KMS-11 (cell line): Measurements from ENCODE around the gene DNM3.

Experiments used
- H2AFZ ChIP-seq: fragments of 200-600 bp; sonication (generic); 2 replicates; pipeline ENCODE4 v1.6.1; 2016; ENCODE audit warnings: antibody characterized with exemption, mixed run types, low read depth
- H3K27ac ChIP-seq: fragments of 200-600 bp; sonication (generic); 2 replicates; pipeline ENCODE4 v1.6.1; 2016; ENCODE audit warnings: mild to moderate bottlenecking, mixed run types
- H3K27me3 ChIP-seq: fragments of 200-600 bp; sonication (generic); 2 replicates; pipeline ENCODE4 v1.6.1; 2017; ENCODE audit warnings: mild to moderate bottlenecking, low read depth, mixed run types, moderate library complexity; ENCODE audit not compliant: insufficient read depth
- H3K36me3 ChIP-seq: fragments of 200-600 bp; sonication (generic); 2 replicates; pipeline ENCODE4 v1.6.1; 2017; ENCODE audit warnings: mild to moderate bottlenecking, mixed run types; ENCODE audit not compliant: insufficient read depth
- H3K4me1 ChIP-seq: fragments of 200-600 bp; sonication (generic); 2 replicates; pipeline ENCODE4 v1.6.1; 2016; ENCODE audit warnings: mild to moderate bottlenecking, low read depth, mixed run types; ENCODE audit not compliant: poor library complexity, severe bottlenecking
- H3K4me2 ChIP-seq: fragments of 200-600 bp; sonication (generic); 2 replicates; pipeline ENCODE4 v1.7.0; 2016; ENCODE audit warnings: mild to moderate bottlenecking, mixed run types
- H3K4me3 ChIP-seq: fragments of 200-600 bp; sonication (generic); IDR thresholded peaks from 2 replicates; pipeline ENCODE4 v1.6.1; 2017; ENCODE audit warnings: low read depth, low read length, mixed read lengths; ENCODE audit not compliant: insufficient read depth
- H3K79me2 ChIP-seq: fragments of 200-600 bp; sonication (generic); 2 replicates; pipeline ENCODE4 v1.6.1; 2016; ENCODE audit warnings: low read depth, mixed run types; ENCODE audit not compliant: insufficient read depth
- H3K9ac ChIP-seq: fragments of 200-600 bp; sonication (generic); 2 replicates; pipeline ENCODE4 v1.6.1; 2016; ENCODE audit warnings: mild to moderate bottlenecking, mixed run types
- H4K20me1 ChIP-seq: fragments of 200-600 bp; sonication (generic); 2 replicates; pipeline ENCODE4 v1.6.1; 2016; ENCODE audit warnings: mild to moderate bottlenecking, mixed run types; ENCODE audit not compliant: insufficient read depth
- CTCF ChIP-seq: fragments of 200-600 bp; sonication (generic); conservative IDR thresholded peaks from 2 replicates; pipeline ENCODE4 v1.6.1; 2017; ENCODE audit warnings: low read depth, mild to moderate bottlenecking, antibody characterized with exemption, low read length, moderate library complexity, mixed read lengths

The DNM3 gene

GRCh38 chr1:172269644-172270043 lies 428.3 kb downstream of the DNM3 start:
- Histone ChIP-seq H3K27ac (no peak overlapping the region), H2AFZ (no peak overlapping the region), H3K9ac (no peak overlapping the region), H3K4me3 (no peak overlapping the region), H3K4me1 (no peaks in the 10 kb centered on the region), H3K27me3 (no peaks in the 10 kb centered on the region), H3K4me2 (no peak overlapping the region), H3K36me3 (no peaks in the 10 kb centered on the region), H3K79me2 (no peaks in the 10 kb centered on the region), H4K20me1 (no peaks in the 10 kb centered on the region)
- TF ChIP-seq CTCF, result no peak

- no peaks in the 10 kb centered on the region for H4K20me1 ChIP-seq
- H2AFZ ChIP-seq, result no peak overlapping the region
- no peaks in the 10 kb centered on the region for H3K79me2 ChIP-seq
- no peak for TF ChIP-seq CTCF
- H3K27me3 ChIP-seq, result no peaks in the 10 kb centered on the region
- H3K27ac ChIP-seq, result no peak overlapping the region
- H3K4me2 ChIP-seq, result no peak overlapping the region
- H3K4me3 ChIP-seq, result no peak overlapping the region
- no peak overlapping the region for H3K9ac ChIP-seq
- no peaks in the 10 kb centered on the region for H3K36me3 ChIP-seq
- no peaks in the 10 kb centered on the region for H3K4me1 ChIP-seq
Observed at GRCh38 chr1:172270605-172271004, 429.3 kb downstream of the DNM3 start.

- H3K4me1 ChIP-seq, result no peaks in the 10 kb centered on the region
- no peak overlapping the region for H3K9ac ChIP-seq
- H3K79me2 ChIP-seq, result no peaks in the 10 kb centered on the region
- no peaks in the 10 kb centered on the region for H3K36me3 ChIP-seq
- no peaks in the 10 kb centered on the region for H4K20me1 ChIP-seq
- no peaks in the 10 kb centered on the region for H3K27me3 ChIP-seq
- H2AFZ ChIP-seq, result no peak overlapping the region
- H3K4me3 ChIP-seq, result no peak overlapping the region
- H3K27ac ChIP-seq, result no peak overlapping the region
- no peak overlapping the region for H3K4me2 ChIP-seq
- TF ChIP-seq CTCF, result no peak
Observed at GRCh38 chr1:172272087-172272486, 430.8 kb downstream of the DNM3 start.

- no peaks in the 10 kb centered on the region for H3K36me3 ChIP-seq
- no peak for TF ChIP-seq CTCF
- H3K9ac ChIP-seq, result no peak overlapping the region
- H3K79me2 ChIP-seq, result no peaks in the 10 kb centered on the region
- no peaks in the 10 kb centered on the region for H3K27me3 ChIP-seq
- H3K4me3 ChIP-seq, result no peak overlapping the region
- no peak overlapping the region for H3K4me2 ChIP-seq
- H2AFZ ChIP-seq, result no peak overlapping the region
- no peaks in the 10 kb centered on the region for H3K4me1 ChIP-seq
- no peaks in the 10 kb centered on the region for H4K20me1 ChIP-seq
- no peak overlapping the region for H3K27ac ChIP-seq
Observed at GRCh38 chr1:172273647-172274396, 432.5 kb downstream of the DNM3 start.
